ENCODE results near the gene CUX1. TPM values are rescaled to one million over a fixed set of nuclear protein-coding genes. Genes with fewer than 3 reads are reported as not detected.

Gene CUX1
- total RNA-seq, 1 experiment from 2014 or later, result 53.5 TPM

DNA sequence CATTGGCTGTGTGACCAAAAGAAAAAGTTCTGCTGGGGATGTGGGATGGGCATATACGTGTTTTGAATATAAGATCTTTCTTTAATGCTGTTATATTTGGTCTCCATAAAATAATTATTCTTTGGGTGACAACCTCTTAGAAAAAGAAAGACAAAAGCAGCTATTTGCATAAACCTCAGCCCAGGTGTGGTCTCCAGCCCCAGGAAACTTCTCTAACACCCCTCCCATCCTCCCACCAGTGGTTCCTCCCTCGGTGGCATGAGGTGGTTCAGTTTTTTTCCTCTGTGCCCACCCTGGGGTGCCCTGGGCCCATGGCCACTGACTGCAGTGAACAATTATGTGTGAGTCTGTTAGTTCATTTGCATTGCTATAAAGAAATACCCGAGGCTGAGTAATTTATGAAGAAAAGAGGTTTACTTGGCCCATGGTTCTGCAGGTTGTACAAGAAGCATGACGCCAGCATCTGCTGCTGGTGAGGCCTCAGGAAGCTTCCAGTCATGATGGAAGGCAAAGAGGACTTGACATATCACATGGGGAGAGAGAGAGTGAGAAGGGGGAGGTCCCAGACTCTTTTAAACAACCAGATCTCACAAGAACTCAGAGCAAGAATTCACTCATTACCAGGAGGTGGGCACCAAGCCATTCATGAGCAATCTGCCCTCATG, 165.9 kb downstream of the CUX1 start:
- no CpG with 5 or more reads among the region's 4 CpGs for WGBS (ENCODE audit: extremely low coverage, insufficient read length, low lambda C conversion rate)
- H3K27me3 Mint-ChIP-seq (ENCODE audit: low read depth), result no peaks in the 10 kb centered on the region
- H3K79me2 ChIP-seq (ENCODE audit: insufficient read depth, low read length), result peaks cover 1% of the 10 kb centered on the region; the same call in 1 of the 2 replicates

More for the DNA sequence above, 165.9 kb downstream of the CUX1 start:
- H3K36me3 Mint-ChIP-seq (ENCODE audit: insufficient read depth in 1 of 3, low read depth in 3 of 3), result peaks cover 8 to 18% (median 17%) of the 10 kb centered on the region in 3 experiments; a peak in 6 of 7 replicates
- H3K23me2 ChIP-seq (ENCODE audit: insufficient read length, low read depth, low read length, poor library complexity, severe bottlenecking), result no peaks in the 10 kb centered on the region
- H3K23ac ChIP-seq (ENCODE audit: insufficient read length, low read depth, low read length), result no peak overlapping the region
- H4K20me1 ChIP-seq (ENCODE audit: control insufficient read depth, insufficient read depth, insufficient read length), result no peaks in the 10 kb centered on the region
- H3K27me3 ChIP-seq (ENCODE audit: insufficient read depth, low read length), result no peaks in the 10 kb centered on the region
- peaks cover 4% of the 10 kb centered on the region for H3K79me1 ChIP-seq (ENCODE audit: insufficient read depth, low read depth, low read length, poor library complexity, severe bottlenecking)
- H2BK15ac ChIP-seq (ENCODE audit: low read depth, low read length), result no peak overlapping the region
- peaks cover 14% of the 10 kb centered on the region; the same call in 1 of the 2 replicates for H3K4me1 ChIP-seq (ENCODE audit: insufficient read depth, low read length)
- H3K4me1 Mint-ChIP-seq, result peaks cover 38 to 39% of the 10 kb centered on the region in 2 experiments
- H3K4me2 ChIP-seq (ENCODE audit: insufficient read depth, insufficient read length, low read length), result no peak overlapping the region
- no peak overlapping the region for H4K8ac ChIP-seq (replicated peaks; ENCODE audit: insufficient read length, low read depth, low read length)
- no peak overlapping the region for H2BK20ac ChIP-seq (ENCODE audit: low read depth, low read length, poor library complexity, severe bottlenecking)
- no peak overlapping the region for H3K14ac ChIP-seq (ENCODE audit: insufficient read depth, low read length)
- H4K5ac ChIP-seq (ENCODE audit: insufficient read length, low read depth, low read length), result no peak overlapping the region
- peak overlapping the region in 2 of 3 experiments; percentile 57 to 85; a peak in 2 of 7 replicates for H3K27ac Mint-ChIP-seq
- no peak overlapping the region for H2BK12ac ChIP-seq (ENCODE audit: insufficient read length, low read depth, low read length)
- no peak overlapping the region for H3K56ac ChIP-seq (ENCODE audit: insufficient read length, low read depth, low read length)
- H2BK120ac ChIP-seq (ENCODE audit: low read depth, low read length, poor library complexity, severe bottlenecking), result no peak overlapping the region
- no peak overlapping the region for H4K91ac ChIP-seq (ENCODE audit: insufficient read length, low read depth, low read length)
- peaks cover 3 to 11% of the 10 kb centered on the region in 2 experiments; a peak in 3 of 5 replicates for H3K9me3 Mint-ChIP-seq
- H3T11ph ChIP-seq (ENCODE audit: low read length), result no peak overlapping the region
- H3K4me3 Mint-ChIP-seq, result no peak overlapping the region
- no peak overlapping the region for H2AK5ac ChIP-seq (ENCODE audit: insufficient read length, low read length)
- H3K27ac ChIP-seq (ENCODE audit: insufficient read length, low read depth, low read length), result no peak overlapping the region
- no peak for DNase-seq
- H3K18ac ChIP-seq (ENCODE audit: insufficient read length, low read depth, low read length), result no peak overlapping the region
- peaks cover 7% of the 10 kb centered on the region for H3K9me3 ChIP-seq (ENCODE audit: control insufficient read depth, low read depth, low read length)
- no peak overlapping the region for H2BK5ac ChIP-seq (ENCODE audit: insufficient read length, low read length)
- H3K9ac ChIP-seq (ENCODE audit: extremely low read depth, insufficient read length, low read length), result no peak overlapping the region
- no peak overlapping the region for H3K4ac ChIP-seq (ENCODE audit: low read depth, low read length)
- no peak for TF ChIP-seq CTCF (conservative IDR thresholded peaks at IDR 0.05)
- no peak overlapping the region for H2AFZ ChIP-seq (ENCODE audit: low read length)

Measured in H9 (cell line).